DND-41 (cell line): ENCODE results near the gene ZFAND5.

Source experiments
- EZH2 ChIP-seq: IDR thresholded peaks from 3 replicates; pipeline ENCODE4 v1.6.1; 2012; ENCODE audit warnings: borderline replicate concordance, low read depth, mild to moderate bottlenecking, moderate library complexity, low read length, inconsistent platforms; ENCODE audit not compliant: severe bottlenecking
- TF ChIP-seq, protein P1 (sequence below): IDR thresholded peaks from 2 replicates; pipeline ENCODE4 v1.5.1; 2012; ENCODE audit warnings: borderline replicate concordance, low read length, moderate library complexity, mild to moderate bottlenecking; ENCODE audit not compliant: poor library complexity, severe bottlenecking; ENCODE audit errors: extremely low read depth

DNA sequence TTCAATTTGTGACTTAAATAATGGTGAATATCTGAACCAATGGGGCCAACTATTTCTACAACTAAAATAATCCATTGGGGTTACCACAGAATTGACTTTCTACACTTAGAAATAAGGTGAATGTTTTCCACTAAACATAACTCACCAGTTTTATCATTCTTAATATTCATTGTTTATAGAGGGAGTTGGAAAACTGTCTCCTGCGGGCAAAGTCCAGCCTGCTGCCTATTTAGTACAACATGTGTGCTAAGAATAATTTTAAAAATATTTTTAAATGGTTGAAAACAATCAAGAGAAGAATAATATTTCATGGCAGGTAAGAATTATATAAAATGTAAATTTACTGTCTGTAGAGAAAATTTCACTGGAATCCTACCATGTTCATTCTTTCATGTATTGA lies 45.2 kb upstream of the ZFAND5 start:
- TF ChIP-seq, protein P1, sequence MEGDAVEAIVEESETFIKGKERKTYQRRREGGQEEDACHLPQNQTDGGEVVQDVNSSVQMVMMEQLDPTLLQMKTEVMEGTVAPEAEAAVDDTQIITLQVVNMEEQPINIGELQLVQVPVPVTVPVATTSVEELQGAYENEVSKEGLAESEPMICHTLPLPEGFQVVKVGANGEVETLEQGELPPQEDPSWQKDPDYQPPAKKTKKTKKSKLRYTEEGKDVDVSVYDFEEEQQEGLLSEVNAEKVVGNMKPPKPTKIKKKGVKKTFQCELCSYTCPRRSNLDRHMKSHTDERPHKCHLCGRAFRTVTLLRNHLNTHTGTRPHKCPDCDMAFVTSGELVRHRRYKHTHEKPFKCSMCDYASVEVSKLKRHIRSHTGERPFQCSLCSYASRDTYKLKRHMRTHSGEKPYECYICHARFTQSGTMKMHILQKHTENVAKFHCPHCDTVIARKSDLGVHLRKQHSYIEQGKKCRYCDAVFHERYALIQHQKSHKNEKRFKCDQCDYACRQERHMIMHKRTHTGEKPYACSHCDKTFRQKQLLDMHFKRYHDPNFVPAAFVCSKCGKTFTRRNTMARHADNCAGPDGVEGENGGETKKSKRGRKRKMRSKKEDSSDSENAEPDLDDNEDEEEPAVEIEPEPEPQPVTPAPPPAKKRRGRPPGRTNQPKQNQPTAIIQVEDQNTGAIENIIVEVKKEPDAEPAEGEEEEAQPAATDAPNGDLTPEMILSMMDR, result no peak
- TF ChIP-seq EZH2, result no peak
